Measurements from ENCODE around the gene DSCAM.

GRCh38 chr21:40881767-40882166 is 34.8 kb upstream of the DSCAM start:
- TF ChIP-seq SRF (IDR thresholded peaks at IDR 0.05; ENCODE audit: low read depth) (no peak), MAX (IDR thresholded peaks at IDR 0.05) (no peak), EZH2 (IDR thresholded peaks at IDR 0.05) (no peak), RAD21 (IDR thresholded peaks at IDR 0.05; ENCODE audit: low read depth) (no peak)
- TF ChIP-seq, protein P1, sequence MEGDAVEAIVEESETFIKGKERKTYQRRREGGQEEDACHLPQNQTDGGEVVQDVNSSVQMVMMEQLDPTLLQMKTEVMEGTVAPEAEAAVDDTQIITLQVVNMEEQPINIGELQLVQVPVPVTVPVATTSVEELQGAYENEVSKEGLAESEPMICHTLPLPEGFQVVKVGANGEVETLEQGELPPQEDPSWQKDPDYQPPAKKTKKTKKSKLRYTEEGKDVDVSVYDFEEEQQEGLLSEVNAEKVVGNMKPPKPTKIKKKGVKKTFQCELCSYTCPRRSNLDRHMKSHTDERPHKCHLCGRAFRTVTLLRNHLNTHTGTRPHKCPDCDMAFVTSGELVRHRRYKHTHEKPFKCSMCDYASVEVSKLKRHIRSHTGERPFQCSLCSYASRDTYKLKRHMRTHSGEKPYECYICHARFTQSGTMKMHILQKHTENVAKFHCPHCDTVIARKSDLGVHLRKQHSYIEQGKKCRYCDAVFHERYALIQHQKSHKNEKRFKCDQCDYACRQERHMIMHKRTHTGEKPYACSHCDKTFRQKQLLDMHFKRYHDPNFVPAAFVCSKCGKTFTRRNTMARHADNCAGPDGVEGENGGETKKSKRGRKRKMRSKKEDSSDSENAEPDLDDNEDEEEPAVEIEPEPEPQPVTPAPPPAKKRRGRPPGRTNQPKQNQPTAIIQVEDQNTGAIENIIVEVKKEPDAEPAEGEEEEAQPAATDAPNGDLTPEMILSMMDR (IDR thresholded peaks at IDR 0.05 in 2 of 3, conservative IDR thresholded peaks at IDR 0.05 in 1 of 3; ENCODE audit: borderline replicate concordance in 1 of 3, insufficient read depth in 1 of 3, low read depth in 2 of 3, low read length in 2 of 3): no peak
- TF ChIP-seq, protein P2, sequence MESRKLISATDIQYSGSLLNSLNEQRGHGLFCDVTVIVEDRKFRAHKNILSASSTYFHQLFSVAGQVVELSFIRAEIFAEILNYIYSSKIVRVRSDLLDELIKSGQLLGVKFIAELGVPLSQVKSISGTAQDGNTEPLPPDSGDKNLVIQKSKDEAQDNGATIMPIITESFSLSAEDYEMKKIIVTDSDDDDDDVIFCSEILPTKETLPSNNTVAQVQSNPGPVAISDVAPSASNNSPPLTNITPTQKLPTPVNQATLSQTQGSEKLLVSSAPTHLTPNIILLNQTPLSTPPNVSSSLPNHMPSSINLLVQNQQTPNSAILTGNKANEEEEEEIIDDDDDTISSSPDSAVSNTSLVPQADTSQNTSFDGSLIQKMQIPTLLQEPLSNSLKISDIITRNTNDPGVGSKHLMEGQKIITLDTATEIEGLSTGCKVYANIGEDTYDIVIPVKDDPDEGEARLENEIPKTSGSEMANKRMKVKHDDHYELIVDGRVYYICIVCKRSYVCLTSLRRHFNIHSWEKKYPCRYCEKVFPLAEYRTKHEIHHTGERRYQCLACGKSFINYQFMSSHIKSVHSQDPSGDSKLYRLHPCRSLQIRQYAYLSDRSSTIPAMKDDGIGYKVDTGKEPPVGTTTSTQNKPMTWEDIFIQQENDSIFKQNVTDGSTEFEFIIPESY (IDR thresholded peaks at IDR 0.05; ENCODE audit: extremely low read depth, insufficient replicate concordance, low read length): no peak

All from HCT116 (cell line).